K562 (cell line): Measurements from ENCODE around the gene PCAT6. TPM values are rescaled to one million over a fixed set of nuclear protein-coding genes. Genes with fewer than 3 reads are reported as not detected.

Experiments
- ATF4 ChIP-seq: fragments of 450-650 bp; formaldehyde crosslinking; IDR thresholded peaks from 2 replicates; pipeline ENCODE4 v1.4.0; 2022; ENCODE audit warnings: mild to moderate bottlenecking, moderate library complexity
- DLX4 ChIP-seq: fragments of 250-450 bp; sonication (Bioruptor Pico); IDR thresholded peaks from 2 replicates; pipeline ENCODE4 v1.6.1; 2021; ENCODE audit warnings: mild to moderate bottlenecking
- FOSL1 ChIP-seq: fragments of 200-800 bp; sonication (Bioruptor generic); conservative IDR thresholded peaks from 2 replicates; pipeline ENCODE4 v1.6.1; 2016; ENCODE audit warnings: missing genetic modification characterization, missing compliant biosample characterization
- FOXK2 ChIP-seq, 2 experiments: fragments of 450-650 bp; IDR thresholded peaks in 1 of 2; conservative IDR thresholded peaks in 1 of 2; 2 replicates each; pipeline ENCODE4 v1.6.1; 2016; ENCODE audit warnings: low read depth in 2 of 2, mild to moderate bottlenecking in 1 of 2
- IRF9 ChIP-seq: fragments of 450-650 bp; IDR thresholded peaks from 2 replicates; pipeline ENCODE4 v1.6.1; 2016; ENCODE audit warnings: missing biosample characterization, missing genetic modification characterization
- JUND ChIP-seq, 2 experiments: IDR thresholded peaks; 2 replicates in 1 of 2; 3 replicates in 1 of 2; pipeline ENCODE4 v1.6.1; 2011; ENCODE audit warnings: borderline replicate concordance in 2 of 2, low read depth in 2 of 2, low read length in 2 of 2, improper control_type of control experiment in 1 of 2, missing biosample characterization in 1 of 2, missing genetic modification characterization in 1 of 2, missing genetic modification reagents in 1 of 2
- LEF1 ChIP-seq: fragments of 450-650 bp; IDR thresholded peaks from 2 replicates; pipeline ENCODE4 v1.6.1; 2016; ENCODE audit warnings: mild to moderate bottlenecking
- NFYB ChIP-seq: IDR thresholded peaks from 2 replicates; pipeline ENCODE4 v1.6.1; 2011; ENCODE audit warnings: mild to moderate bottlenecking, moderate library complexity; ENCODE audit not compliant: insufficient read length; ENCODE audit errors: extremely low read depth
- PURB ChIP-seq: sonication (generic); formaldehyde crosslinking; IDR thresholded peaks from 2 replicates; pipeline ENCODE4 v1.9.0; 2021; ENCODE audit warnings: low read depth, mild to moderate bottlenecking, missing genetic modification reagents
- RFX5 ChIP-seq: IDR thresholded peaks from 2 replicates; pipeline ENCODE4 v1.6.1; 2011; ENCODE audit warnings: low read depth, mild to moderate bottlenecking, improper control_type of control experiment, low read length
- STAT5A ChIP-seq: IDR thresholded peaks from 2 replicates; pipeline ENCODE4 v1.6.1; 2012; ENCODE audit warnings: low read length, inconsistent platforms, borderline replicate concordance
- SUPT5H ChIP-seq: fragments of 450-650 bp; IDR thresholded peaks from 2 replicates; pipeline ENCODE4 v1.6.1; 2016
- TEAD2 ChIP-seq: fragments of 450-650 bp; IDR thresholded peaks from 2 replicates; pipeline ENCODE4 v1.6.1; 2016; ENCODE audit warnings: missing genetic modification characterization, control low read depth, missing compliant biosample characterization
- UBTF ChIP-seq, 2 experiments: IDR thresholded peaks; 2 replicates each; pipeline ENCODE4 v1.6.1; 2012; ENCODE audit warnings: improper control_type of control experiment in 2 of 2, low read depth in 2 of 2, low read length in 2 of 2, borderline replicate concordance in 1 of 2
- ZFP30 ChIP-seq: fragments of 250-450 bp; sonication (Bioruptor Pico); IDR thresholded peaks from 2 replicates; pipeline ENCODE4 v1.8.0; 2022; ENCODE audit warnings: moderate library complexity, mild to moderate bottlenecking, inconsistent platforms, borderline replicate concordance
- ZHX1 ChIP-seq: fragments of 150-350 bp; conservative IDR thresholded peaks from 2 replicates; pipeline ENCODE4 v1.6.1; 2014; ENCODE audit warnings: low read length
- ZNF239 ChIP-seq: fragments of 250-450 bp; sonication (Bioruptor Pico); IDR thresholded peaks from 2 replicates; pipeline ENCODE4 v1.4.0; 2020; ENCODE audit warnings: mild to moderate bottlenecking
- ZNF436 ChIP-seq: fragments of 250-450, 450-650 bp; sonication (Bioruptor Pico); formaldehyde crosslinking; IDR thresholded peaks from 2 replicates; pipeline ENCODE4 v1.7.0; 2020; ENCODE audit warnings: mild to moderate bottlenecking
- ZNF79 ChIP-seq: fragments of 250-450 bp; sonication (Bioruptor Pico); IDR thresholded peaks from 2 replicates; pipeline ENCODE4 v1.4.0; 2020; ENCODE audit warnings: low read depth, mild to moderate bottlenecking, moderate library complexity
- polyA plus RNA-seq, 8 experiments: library from polyadenylated mRNA; depleted of rRNA in 4 of 8; stranded (reverse) in 5 of 8; unstranded in 3 of 8; fragments of >200 nt; fragmentation: Nextera tagmentation in 2 of 8; fragmentation: Illumina TruSeq in 1 of 8; extraction: Ambion mirVana in 2 of 8; extraction: Trizol in 1 of 8; gene quantifications; 2 replicates each; pipeline versions ENCODE4 v1.2.1 to v1.2.3, GENCODE V29; 2011 to 2014; ENCODE audit warnings: inconsistent platforms in 1 of 8, missing spikeins in 1 of 8
- total RNA-seq, 7 experiments: library from RNA; depleted of rRNA in 6 of 7; stranded (reverse); fragments of >200 nt in 6 of 7; fragmentation: Illumina TruSeq in 2 of 7; extraction: Trizol in 2 of 7; gene quantifications; 2 replicates each; pipeline versions ENCODE4 v1.2.1 to v1.2.3, GENCODE V29; 2011 to 2021; ENCODE audit warnings: low replicate concordance in 1 of 7

The PCAT6 gene
- total and polyA plus RNA-seq, 9 of the 15 experiments (the other 6 are each of a cell fraction or from before 2014, with no cell fraction given): 0.25 to 2.4 (median 0.54) TPM; not detected in 1

- TF ChIP-seq DLX4 (no peak), ZFP30 (CRISPR knock-in tag) (no peak), ZHX1 (no peak), FOSL1 (no peak), LEF1 (no peak; the same call in 1 of the 2 replicates), NFYB (no peak), ZNF79 (CRISPR knock-in tag) (peak; percentile 55; the same call in 1 of the 2 replicates), JUND (IDR thresholded peaks at IDR 0.05; ENCODE audit: borderline replicate concordance, low read depth, low read length) (no peak), JUND (tag; IDR thresholded peaks at IDR 0.05; ENCODE audit: borderline replicate concordance, low read depth, low read length) (no peak), IRF9 (tag) (peak; percentile 75), PURB (CRISPR knock-in tag) (no peak), TEAD2 (tag) (peak; percentile 83), RFX5 (no peak), ZNF239 (CRISPR knock-in tag) (peak; percentile 79), ATF4 (CRISPR knock-in tag) (peak; percentile 79), UBTF (IDR thresholded peaks at IDR 0.05; ENCODE audit: borderline replicate concordance in 1 of 2, low read depth in 2 of 2, low read length in 2 of 2) (no peak), FOXK2 (conservative IDR thresholded peaks at IDR 0.05 in 1 of 2, IDR thresholded peaks at IDR 0.05 in 1 of 2; ENCODE audit: low read depth in 2 of 2) (0 out of 4 replicates have a peak, but pooled peaks of 1 of the 2 experiments have one; percentile 18), ZNF436 (CRISPR knock-in tag) (no peak), SUPT5H (0 out of 2 replicates have a peak, but pooled peaks have one; percentile 26), STAT5A (no peak)
Observed at GRCh38 chr1:202805886-202806844, 4.6 kb upstream of the PCAT6 start (continued).
